ENCODE measurements around the gene PIP4K2C.

PIP4K2C gene

DNA sequence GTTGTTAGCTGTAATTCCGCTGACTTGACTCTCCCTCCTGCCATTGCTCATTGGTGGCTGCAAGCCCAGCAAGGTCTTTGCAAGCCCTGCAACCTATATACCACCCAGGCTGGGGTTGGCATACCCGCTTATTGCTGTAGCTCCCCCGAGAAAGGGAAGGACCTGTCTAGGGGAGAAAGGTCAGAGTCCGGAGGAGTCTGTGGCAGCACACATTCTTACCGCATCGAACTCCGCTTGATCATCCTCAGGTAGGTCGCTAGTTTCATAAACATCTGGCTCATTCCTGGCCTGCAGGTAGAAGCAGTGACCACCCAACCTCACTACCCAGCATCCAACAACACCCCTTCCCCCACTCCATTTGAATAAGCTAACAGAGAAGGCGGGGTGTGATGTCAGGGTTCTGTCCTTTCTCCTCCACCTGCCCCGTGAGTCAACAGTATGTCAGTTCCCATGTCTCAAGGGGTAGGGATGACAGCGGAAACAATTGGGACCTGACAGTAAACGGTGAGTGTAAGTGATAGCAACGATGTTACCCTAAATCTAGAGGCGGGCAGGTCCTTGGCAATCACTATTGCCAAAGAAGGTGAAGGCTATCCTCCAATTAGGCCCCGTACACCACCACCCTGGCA lies 45.1 kb upstream of the PIP4K2C start:
- H4K20me1 ChIP-seq (ENCODE audit: insufficient read depth, low read length), result peaks cover 8% of the 10 kb centered on the region; the same call in 1 of the 2 replicates
- peaks cover 36% of the 10 kb centered on the region for H3K79me2 ChIP-seq (ENCODE audit: insufficient read depth, low read length)
- H3K9me3 ChIP-seq (ENCODE audit: insufficient read depth, low read length, severe bottlenecking), result no peaks in the 10 kb centered on the region
- TF ChIP-seq EZH2 (IDR thresholded peaks at IDR 0.05; ENCODE audit: borderline replicate concordance, low read depth, low read length, severe bottlenecking), result no peak
- TF ChIP-seq, protein P1, sequence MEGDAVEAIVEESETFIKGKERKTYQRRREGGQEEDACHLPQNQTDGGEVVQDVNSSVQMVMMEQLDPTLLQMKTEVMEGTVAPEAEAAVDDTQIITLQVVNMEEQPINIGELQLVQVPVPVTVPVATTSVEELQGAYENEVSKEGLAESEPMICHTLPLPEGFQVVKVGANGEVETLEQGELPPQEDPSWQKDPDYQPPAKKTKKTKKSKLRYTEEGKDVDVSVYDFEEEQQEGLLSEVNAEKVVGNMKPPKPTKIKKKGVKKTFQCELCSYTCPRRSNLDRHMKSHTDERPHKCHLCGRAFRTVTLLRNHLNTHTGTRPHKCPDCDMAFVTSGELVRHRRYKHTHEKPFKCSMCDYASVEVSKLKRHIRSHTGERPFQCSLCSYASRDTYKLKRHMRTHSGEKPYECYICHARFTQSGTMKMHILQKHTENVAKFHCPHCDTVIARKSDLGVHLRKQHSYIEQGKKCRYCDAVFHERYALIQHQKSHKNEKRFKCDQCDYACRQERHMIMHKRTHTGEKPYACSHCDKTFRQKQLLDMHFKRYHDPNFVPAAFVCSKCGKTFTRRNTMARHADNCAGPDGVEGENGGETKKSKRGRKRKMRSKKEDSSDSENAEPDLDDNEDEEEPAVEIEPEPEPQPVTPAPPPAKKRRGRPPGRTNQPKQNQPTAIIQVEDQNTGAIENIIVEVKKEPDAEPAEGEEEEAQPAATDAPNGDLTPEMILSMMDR (IDR thresholded peaks at IDR 0.05; ENCODE audit: borderline replicate concordance, extremely low read depth, low read length, poor library complexity, severe bottlenecking), result no peak
- H3K9ac ChIP-seq (ENCODE audit: low read depth, low read length), result peak overlapping the region; percentile 85
- DNase-seq (no peak), ATAC-seq (ENCODE audit: insufficient read depth, low read depth) (no peak)
- peak overlapping the region; percentile 61 to 86 for H3K4me3 ChIP-seq (ENCODE audit: low read depth in 1 of 2, low read length in 2 of 2)
- H3K4me2 ChIP-seq (ENCODE audit: insufficient read depth, low read length), result peak overlapping the region; percentile 89
- H3K4me1 ChIP-seq (ENCODE audit: insufficient read depth, low read length), result peaks cover 26% of the 10 kb centered on the region
- no peak overlapping the region for H2AFZ ChIP-seq (ENCODE audit: low read depth, low read length)
- peaks cover 10% of the 10 kb centered on the region for H3K27me3 ChIP-seq (ENCODE audit: insufficient read depth, low read length, poor library complexity)
- H3K36me3 ChIP-seq (ENCODE audit: insufficient read depth, low read length), result peaks cover 28% of the 10 kb centered on the region
- peak overlapping the region; percentile 75 for H3K27ac ChIP-seq (ENCODE audit: low read length)

DNA sequence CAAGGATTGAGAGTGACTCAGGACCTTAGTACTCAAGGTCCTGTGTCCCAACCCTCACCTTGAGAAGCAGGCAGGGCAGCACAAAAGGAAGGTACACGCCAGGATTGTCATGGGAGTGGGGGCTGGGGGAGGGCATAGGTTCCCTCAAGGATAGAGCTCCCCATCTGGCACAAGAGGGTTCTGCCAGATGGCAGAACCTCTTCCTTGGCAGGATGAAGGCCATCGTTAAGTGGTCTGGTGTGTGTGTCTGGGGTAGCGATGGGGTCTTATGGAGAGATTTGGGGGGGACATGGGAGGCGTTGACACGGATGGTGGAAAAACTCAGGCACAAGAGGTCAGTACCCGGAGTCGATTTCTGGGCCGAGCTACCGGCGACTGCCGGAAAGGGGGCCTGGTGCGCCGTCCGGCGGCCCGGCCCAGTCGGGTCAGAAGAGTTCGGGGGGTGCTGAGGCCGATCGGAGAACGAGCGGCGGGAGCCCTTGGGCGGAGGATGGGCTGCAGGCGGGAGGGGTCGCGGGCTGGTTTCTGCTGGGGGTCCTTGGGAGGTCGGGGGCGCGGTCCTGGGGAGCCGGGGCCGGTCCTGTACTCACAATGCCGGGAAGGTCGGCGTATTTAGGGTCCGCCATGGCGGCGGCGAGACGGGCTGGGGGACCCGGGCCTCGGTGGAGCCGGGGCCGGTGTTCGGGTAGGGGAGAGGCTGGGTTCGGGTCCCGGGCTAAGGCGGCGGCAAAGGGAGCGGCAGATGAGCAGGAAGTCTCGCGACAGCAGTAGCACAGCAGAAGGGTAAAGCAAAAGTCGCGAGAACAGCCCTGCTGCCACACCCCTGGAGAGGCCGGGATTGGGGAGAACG lies 44.3 kb upstream of the PIP4K2C start, which contains the start of gene DCTN2:
Gene DCTN2, minus strand, starts transcription at position 755 of the 850 bp plus-strand sequence. Its CDS starts 129 bp downstream, at position 626.
- ATAC-seq (ENCODE audit: insufficient read depth, low read depth) (peak; percentile 100), DNase-seq (peak; percentile 98)
- peaks cover 21% of the 10 kb centered on the region for H3K36me3 ChIP-seq (ENCODE audit: insufficient read depth, low read length)
- peak within 1 kb of the TSS; percentile 89 for H3K4me2 ChIP-seq (ENCODE audit: insufficient read depth, low read length)
- no peak for TF ChIP-seq EZH2 (IDR thresholded peaks at IDR 0.05; ENCODE audit: borderline replicate concordance, low read depth, low read length, severe bottlenecking)
- TF ChIP-seq, protein P1 (IDR thresholded peaks at IDR 0.05; ENCODE audit: borderline replicate concordance, extremely low read depth, low read length, poor library complexity, severe bottlenecking), result peak; percentile 41
- H2AFZ ChIP-seq (ENCODE audit: low read depth, low read length), result peak within 1 kb of the TSS; percentile 80
- peak within 1 kb of the TSS; percentile 75 for H3K27ac ChIP-seq (ENCODE audit: low read length)
- peaks cover 26% of the 10 kb centered on the region for H3K4me1 ChIP-seq (ENCODE audit: insufficient read depth, low read length)
- peak within 1 kb of the TSS; percentile 85 for H3K9ac ChIP-seq (ENCODE audit: low read depth, low read length)
- no peaks in the 10 kb centered on the region for H3K9me3 ChIP-seq (ENCODE audit: insufficient read depth, low read length, severe bottlenecking)
- H3K4me3 ChIP-seq (ENCODE audit: low read depth in 1 of 2, low read length in 2 of 2), result peak within 1 kb of the TSS; percentile 61 to 86
- peaks cover 8% of the 10 kb centered on the region; the same call in 1 of the 2 replicates for H4K20me1 ChIP-seq (ENCODE audit: insufficient read depth, low read length)
- H3K79me2 ChIP-seq (ENCODE audit: insufficient read depth, low read length), result peaks cover 36% of the 10 kb centered on the region
- peaks cover 10% of the 10 kb centered on the region for H3K27me3 ChIP-seq (ENCODE audit: insufficient read depth, low read length, poor library complexity)

DNA sequence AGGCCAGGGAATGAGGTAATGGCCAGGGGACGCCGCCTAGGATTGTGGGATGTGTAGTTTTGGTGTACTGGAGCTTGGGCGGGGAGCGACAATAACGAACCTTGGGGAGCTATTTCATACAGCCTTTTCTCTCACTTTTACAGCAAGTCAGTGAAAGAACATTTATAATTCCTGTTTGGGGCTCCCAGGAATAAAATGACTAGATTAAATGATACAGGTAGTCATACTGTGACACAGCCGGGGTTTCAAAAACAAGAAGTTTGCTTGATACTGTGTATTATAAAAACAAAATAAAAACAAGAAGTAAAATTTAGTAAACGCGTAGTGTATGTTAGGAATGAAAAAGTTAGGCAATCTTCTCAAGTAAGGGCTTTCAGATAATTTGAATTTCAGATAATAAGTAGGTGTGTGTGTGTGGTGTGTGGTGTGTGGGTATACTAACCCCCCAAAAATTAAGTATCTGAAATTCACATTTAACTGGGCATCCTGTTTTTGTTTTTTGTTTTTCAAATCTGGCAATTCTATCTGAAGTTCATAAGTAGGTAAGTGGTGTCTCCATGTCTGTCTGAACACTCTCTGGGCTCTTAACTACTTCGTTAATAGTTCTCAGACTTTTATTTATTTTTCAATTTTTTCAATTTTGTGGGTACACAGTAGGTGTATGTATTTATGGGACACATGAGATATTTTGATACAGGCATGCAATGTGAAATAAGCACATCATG lies 43.5 kb upstream of the PIP4K2C start:
- Histone ChIP-seq H3K36me3 (ENCODE audit: insufficient read depth, low read length) (peaks cover 19% of the 10 kb centered on the region), H2AFZ (ENCODE audit: low read depth, low read length) (peak overlapping the region; percentile 80), H3K27ac (ENCODE audit: low read length) (peak overlapping the region; percentile 40; the same call in 1 of the 2 replicates), H3K27me3 (ENCODE audit: insufficient read depth, low read length, poor library complexity) (peaks cover 13% of the 10 kb centered on the region), H3K9ac (ENCODE audit: low read depth, low read length) (peak overlapping the region; percentile 85), H3K4me2 (ENCODE audit: insufficient read depth, low read length) (peak overlapping the region; percentile 89), H3K4me1 (ENCODE audit: insufficient read depth, low read length) (peaks cover 26% of the 10 kb centered on the region), H3K4me3 (ENCODE audit: low read depth in 1 of 2, low read length in 2 of 2) (peak overlapping the region; percentile 61 to 86; a peak in 3 of 4 replicates), H4K20me1 (ENCODE audit: insufficient read depth, low read length) (peaks cover 8% of the 10 kb centered on the region; the same call in 1 of the 2 replicates), H3K9me3 (ENCODE audit: insufficient read depth, low read length, severe bottlenecking) (no peaks in the 10 kb centered on the region), H3K79me2 (ENCODE audit: insufficient read depth, low read length) (peaks cover 36% of the 10 kb centered on the region)
- no peak for DNase-seq
- no peak for ATAC-seq (ENCODE audit: insufficient read depth, low read depth)
- TF ChIP-seq, protein P1 (IDR thresholded peaks at IDR 0.05; ENCODE audit: borderline replicate concordance, extremely low read depth, low read length, poor library complexity, severe bottlenecking), result no peak
- no peak for TF ChIP-seq EZH2 (IDR thresholded peaks at IDR 0.05; ENCODE audit: borderline replicate concordance, low read depth, low read length, severe bottlenecking)
